Sigmoid colon (tissue), 4 donors: ENCODE measurements around the gene TAF13.

Source experiments
- CTCF ChIP-seq, 4 experiments: fragments of 450-650 bp in 3 of 4; fragments of 200-600 bp in 1 of 4; IDR thresholded peaks; one replicate each; pipeline ENCODE4 v1.5.1; 2016 to 2019; ENCODE audit warnings: antibody characterized with exemption in 4 of 4, mild to moderate bottlenecking in 3 of 4, moderate library complexity in 2 of 4
- POLR2A ChIP-seq, 2 donors: fragments of 450-650 bp; IDR thresholded peaks; one replicate each; pipeline ENCODE4 v1.6.1; 2016; ENCODE audit warnings: antibody characterized with exemption in 2 of 2, mild to moderate bottlenecking in 2 of 2, moderate library complexity in 2 of 2
- POLR2AphosphoS5 ChIP-seq, 4 donors: sonication (generic); formaldehyde crosslinking; IDR thresholded peaks; one replicate each; pipeline ENCODE4 v1.6.1; 2017; ENCODE audit warnings: antibody characterized with exemption in 4 of 4

- TF ChIP-seq POLR2A (IDR thresholded peaks at IDR 0.05) (no peak), CTCF (IDR thresholded peaks at IDR 0.05) (no peak), POLR2AphosphoS5 (IDR thresholded peaks at IDR 0.05) (no peak)
Observed at GRCh38 chr1:109120356-109120755, 44.6 kb upstream of the TAF13 start.
